ENCODE data around the gene DKKL1.
"Not testable (repeated sequence)": the region's sequence is repeated elsewhere in the genome, so short reads cannot be mapped to it uniquely, and the experiment has no call there.

The DKKL1 gene

GRCh38 chr19:49362048-49362928 lies 1.4 kb upstream of the DKKL1 start, which contains the start of gene TEAD2:
Gene TEAD2, minus strand, starts transcription at chr19:49362416. Its CDS starts 2,341 bp downstream, at chr19:49360075.
- no peak for DNase-seq

- no peak for DNase-seq
Observed at GRCh38 chr19:49362929-49363267, 779 bp upstream of the DKKL1 start.

- DNase-seq = no peak
Observed at GRCh38 chr19:49364083-49364737, 533 bp downstream of the DKKL1 start.

DNA sequence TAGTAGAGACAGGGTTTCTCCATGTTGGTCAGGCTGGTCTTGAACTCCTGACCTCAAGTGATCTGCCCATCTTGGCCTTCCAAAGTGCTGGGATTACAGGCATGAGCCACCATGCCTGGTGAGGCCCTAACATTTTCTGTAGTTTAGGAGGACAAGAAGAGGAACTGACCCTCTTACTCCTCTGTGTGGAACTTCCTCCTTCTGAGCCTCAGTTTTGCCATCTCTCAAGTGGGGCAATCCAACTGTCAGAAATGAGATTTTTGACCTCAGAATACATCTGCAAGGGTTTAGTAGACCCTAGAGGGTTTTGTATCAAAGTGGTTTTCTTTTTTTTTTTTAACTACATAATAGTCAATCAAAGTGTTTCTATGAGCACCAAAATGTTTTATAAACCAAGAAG lies 2.4 kb downstream of the DKKL1 start:
- DNase-seq = no peak

DNA sequence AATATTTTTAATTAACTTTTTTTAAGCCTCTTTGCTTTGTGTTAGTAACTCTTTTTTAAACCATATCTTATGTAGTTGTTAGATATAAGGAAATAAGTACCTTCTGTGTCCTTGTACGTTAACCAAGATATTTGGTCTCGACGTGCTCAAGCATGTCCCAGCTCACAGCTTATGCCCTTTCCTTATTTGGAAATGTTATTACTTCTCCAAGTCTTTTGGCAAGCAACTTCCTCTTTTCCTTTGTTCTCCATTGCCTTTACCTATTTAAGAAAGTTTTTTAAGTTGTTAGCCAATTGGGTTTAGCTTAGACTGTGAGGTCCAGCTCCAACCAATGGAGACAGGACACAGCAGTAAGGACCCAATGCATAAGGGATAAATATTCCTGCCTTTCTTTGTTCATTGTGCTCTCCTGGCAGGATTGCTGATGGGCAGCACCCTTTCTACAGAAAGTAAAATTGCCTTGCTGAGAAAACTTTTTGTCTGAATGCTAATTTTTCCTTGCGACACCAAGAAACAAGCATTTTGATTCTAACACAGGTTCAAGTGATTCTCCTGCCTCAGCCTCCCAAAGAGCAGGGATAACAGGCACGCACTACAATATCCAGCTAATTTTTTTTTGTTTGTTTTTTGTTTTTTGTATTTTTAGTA lies 5.2 kb downstream of the DKKL1 start:
- no peak for DNase-seq

DNA sequence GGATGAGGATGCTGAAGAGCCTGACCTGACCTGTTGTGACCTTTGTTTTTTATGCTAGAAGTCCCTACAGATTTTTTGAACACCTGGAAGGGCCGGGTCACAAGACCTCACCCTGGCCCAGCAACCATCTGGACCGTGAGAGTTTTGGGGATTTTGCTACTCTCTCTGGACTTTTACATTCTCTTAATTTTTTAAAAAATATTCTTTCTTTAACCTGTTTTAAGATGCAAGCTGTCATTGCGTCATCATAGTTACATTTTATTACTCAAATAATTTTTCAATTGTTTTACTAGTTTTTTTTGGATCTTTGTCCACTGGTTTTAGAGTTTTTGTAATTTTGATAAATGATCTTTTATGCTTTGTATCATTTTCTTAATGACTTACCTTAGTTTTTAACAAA lies 7.5 kb downstream of the DKKL1 start:
- DNase-seq = no peak

- DNase-seq = not testable (repeated sequence)
Observed at GRCh38 chr19:49373174-49373573, 9.5 kb downstream of the DKKL1 start.

DNA sequence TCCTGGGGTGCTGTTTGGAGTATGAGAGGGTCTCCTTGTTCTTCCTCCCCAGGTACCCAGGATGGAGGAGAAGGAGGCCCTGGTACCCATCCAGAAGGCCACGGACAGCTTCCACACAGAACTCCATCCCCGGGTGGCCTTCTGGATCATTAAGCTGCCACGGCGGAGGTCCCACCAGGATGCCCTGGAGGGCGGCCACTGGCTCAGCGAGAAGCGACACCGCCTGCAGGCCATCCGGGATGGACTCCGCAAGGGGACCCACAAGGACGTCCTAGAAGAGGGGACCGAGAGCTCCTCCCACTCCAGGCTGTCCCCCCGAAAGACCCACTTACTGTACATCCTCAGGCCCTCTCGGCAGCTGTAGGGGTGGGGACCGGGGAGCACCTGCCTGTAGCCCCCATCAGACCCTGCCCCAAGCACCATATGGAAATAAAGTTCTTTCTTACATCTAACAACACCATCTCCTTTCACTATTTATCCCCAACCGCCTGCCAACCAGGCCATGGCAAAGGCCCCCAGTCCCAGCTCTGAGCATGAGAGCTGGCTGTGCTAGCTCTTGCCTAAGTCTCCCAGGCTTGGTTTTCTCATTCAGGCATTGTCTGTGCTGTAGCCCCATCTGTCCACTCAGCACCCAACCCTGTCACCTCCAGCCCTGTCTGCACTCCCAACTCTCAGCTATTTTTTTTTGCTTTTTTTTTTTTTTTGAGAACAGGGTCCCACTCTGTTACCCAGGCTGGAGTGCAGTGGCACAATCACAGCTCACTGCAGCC lies 11.2 kb downstream of the DKKL1 start:
- DNase-seq = no peak

DNA sequence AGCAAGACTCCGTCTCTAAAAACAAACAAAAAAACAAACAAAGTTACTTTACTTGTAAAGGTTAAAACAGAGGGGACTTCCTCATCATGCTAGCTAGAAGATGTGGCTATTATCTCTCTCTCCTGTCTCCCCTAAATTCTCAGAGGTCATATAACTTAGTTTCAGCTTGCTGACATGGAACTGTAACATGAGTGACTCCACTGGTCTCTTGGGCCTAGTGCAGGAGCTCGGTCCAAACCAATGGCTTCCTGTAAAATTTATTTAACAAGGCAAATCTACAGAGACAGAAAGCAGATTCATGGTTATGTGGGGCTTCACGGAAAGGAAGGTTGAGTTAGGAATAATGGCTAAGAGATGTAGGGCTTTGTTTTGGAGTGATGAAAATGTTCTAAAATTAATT lies 14.8 kb downstream of the DKKL1 start:
- no peak for DNase-seq

- no peak for DNase-seq
Observed at GRCh38 chr19:49380391-49380790, 16.7 kb downstream of the DKKL1 start.

GRCh38 chr19:49382639-49383038 lies 19.0 kb downstream of the DKKL1 start:
- no peak for DNase-seq

DNA sequence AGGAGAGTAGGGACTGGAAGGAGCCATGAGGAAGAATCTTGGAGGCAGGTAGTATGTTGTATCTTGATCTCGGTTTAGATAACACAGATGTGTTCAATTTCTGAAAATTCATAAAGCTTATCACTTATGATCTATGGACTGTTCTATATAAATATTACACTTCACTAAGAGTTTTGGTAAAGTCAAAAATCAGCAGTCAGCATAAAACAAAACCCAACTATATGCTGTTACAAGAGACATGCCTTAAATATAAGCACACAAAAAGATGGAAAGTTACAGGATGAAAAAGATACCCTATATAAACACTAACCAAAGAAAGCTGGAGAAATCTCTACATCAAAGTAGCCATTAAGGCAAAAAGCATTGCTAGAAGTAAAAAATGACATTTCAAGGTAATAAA lies 19.9 kb downstream of the DKKL1 start:
- no peak for DNase-seq

DNA sequence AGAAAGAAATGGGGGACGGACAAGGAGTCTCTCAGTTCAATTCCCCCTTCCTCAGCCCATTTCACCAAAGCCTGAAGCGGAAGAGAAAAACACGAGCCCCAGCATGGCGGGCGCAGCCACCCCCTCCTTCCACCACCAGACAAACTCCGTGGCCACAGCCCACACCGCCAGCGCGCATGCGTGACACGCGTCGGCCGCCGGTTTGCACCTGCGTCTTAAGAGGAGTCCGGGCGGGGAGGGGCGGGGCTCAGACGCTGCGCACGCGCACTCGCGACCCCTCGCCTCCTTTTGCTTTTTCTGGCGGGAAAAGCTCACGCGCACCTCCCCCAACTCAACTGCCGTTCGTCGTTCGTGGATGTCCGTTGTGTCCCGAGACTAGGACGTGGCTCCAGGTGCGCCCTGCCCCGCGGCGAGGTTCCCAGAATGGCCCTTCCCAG lies 24.3 kb downstream of the DKKL1 start, which contains the start of gene KASH5:
TSS of gene KASH5 (plus strand) at position 314 of the 437 bp plus-strand sequence. CDS start 2,635 bp downstream, outside the sequence.
- peak; percentile 69 to 90 (median 73) for DNase-seq

- DNase-seq = no peak
Observed at GRCh38 chr19:49389406-49389805, 25.7 kb downstream of the DKKL1 start.

- no peak for DNase-seq
Observed at GRCh38 chr19:49390131-49390928, 26.7 kb downstream of the DKKL1 start.

DNA sequence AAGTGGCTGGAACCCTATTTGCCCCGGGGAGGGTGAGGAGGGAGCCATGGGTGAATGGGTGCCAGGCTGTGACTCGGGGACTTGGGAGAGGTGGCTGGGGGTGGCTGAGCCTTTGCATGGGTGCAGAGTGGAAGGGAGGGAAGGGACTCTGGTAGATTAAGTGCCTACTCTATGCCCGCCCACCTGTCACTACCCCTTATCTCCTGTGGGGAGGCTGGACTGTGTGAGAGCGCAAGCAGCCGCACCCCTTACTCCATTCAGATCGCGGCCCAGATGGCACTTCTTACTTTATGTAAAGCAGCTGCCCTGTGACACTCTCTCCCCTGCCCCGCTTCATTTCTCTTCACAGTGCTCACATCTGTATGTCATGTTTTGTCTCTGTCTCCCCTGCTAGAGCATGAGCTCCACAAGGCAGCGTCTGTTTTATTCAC lies 27.3 kb downstream of the DKKL1 start:
- DNase-seq = no peak

GRCh38 chr19:49391581-49392399 lies 28.1 kb downstream of the DKKL1 start:
- peak; percentile 49 to 79 (median 65) for DNase-seq

GRCh38 chr19:49393881-49394280 lies 30.2 kb downstream of the DKKL1 start:
- DNase-seq = no peak

- DNase-seq = no peak
Observed at GRCh38 chr19:49395581-49396407, 32.1 kb downstream of the DKKL1 start.
